HG03108 (cell line): Measurements from ENCODE around the gene PRX.
"Not testable (repeated sequence)": the region's sequence is repeated elsewhere in the genome, so short reads cannot be mapped to it uniquely, and the experiment has no call there.

ENCODE experiments used
- ATAC-seq: cut with Tn5 transposase; IDR thresholded peaks from one replicate; pipeline ENCODE4 v1.9.1; 2021; ENCODE audit warnings: moderate library complexity; ENCODE audit not compliant: unreplicated experiment

PRX gene

DNA sequence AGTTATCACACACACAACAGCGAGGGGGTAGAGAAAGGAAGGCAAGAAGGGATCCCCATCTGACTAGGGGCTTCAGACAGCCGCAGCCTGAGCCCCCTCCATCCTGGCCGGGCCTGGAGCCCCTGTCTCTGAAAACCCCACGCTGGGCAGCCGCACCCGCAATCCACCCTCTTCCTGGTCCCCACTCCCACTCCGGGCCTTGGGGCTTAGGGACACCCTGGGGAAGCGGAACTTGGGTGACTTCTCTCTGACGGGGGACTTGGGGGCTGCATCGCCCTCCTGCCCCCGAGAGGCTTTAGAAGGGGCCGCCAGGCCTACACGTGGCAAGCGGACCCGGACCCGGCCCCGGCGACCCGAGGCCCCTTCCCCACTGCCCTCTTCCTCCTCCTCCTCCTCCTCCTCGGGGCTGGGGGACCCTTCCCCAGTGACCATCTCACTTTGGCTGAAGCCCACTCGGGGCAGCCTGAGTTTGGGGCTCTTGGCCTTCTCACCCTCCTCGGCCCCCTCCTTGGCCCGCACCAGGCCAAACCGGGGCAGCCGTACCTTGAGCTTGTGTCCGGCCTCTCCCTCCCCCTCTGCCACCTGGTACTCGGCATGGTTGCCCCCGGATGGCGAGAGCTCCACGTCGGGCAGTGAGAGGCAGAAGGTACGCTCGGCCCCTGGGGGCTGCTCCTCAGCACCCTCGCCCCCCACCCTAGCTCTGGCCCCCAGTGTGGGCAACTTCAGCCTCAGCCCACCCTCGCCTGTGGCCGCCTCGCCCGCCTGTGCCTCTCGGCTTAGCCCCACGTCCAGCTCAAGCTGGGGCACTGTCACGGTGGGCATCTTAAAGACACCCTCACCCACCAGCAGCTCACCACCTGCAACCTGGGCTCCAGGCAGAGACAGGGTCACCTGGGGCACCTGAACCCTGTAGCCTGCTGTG is 19.0 kb downstream of the PRX start:
- no peak for ATAC-seq

- no peak for ATAC-seq
Measured at GRCh38 chr19:40392894-40393517, 20.2 kb downstream of the PRX start.

DNA sequence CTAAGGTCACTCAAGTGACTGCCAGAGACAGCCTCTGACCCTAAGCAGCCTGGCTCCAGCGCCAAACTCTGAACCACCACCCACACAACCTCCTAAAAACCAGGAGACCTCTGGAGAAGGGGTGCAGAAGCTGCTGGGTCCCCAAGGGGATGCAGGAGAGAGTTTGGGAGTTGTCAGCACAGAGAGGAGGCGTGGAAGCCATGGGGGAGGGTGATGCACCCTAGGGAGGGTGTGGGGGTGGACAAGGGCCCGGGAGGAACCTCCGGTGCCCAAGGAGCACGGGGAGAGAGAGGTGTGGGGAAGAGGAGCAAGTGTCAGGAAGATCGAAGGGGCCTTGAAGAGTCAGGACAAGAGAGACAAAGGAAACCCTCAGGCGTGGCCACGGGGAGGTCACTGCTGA is 21.1 kb downstream of the PRX start:
- ATAC-seq, result no peak

DNA sequence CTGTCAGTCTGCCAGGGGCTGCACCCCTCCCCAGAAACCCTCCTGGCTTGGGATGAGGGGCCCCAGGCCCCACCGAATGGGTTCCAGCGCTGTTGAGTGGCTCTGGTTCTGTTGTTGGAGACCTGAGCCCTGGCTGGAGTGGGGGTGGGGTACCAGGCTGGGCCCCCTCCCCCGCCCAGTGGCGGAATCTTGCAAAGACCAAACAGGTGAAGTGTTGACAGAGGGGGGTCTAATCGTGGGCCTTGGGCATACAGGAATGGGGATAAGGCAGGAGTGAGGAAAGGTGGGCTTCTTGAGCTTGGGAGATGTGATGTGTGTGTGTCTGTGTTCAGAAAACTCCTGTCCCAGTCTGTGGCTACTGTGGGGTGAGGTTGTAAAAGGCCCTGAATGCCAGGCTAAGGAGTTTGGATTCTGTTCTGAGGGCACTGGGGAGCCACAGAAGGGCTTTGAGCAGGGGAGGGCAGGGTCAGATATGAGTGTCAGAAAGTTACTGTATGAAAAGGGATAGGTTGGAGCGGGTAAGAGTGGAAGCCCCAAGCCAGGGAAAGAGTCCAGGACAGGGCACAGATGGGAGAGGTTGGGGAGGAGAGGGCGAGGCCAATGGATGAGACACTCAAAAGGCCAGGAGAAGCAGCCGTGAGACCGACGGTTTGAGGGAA is 23.0 kb downstream of the PRX start, which contains the start of gene HIPK4:
HIPK4 (minus strand) TSS at position 98 of the 659 bp plus-strand sequence. CDS start 279 bp downstream, outside the sequence.
- ATAC-seq, result no peak

DNA sequence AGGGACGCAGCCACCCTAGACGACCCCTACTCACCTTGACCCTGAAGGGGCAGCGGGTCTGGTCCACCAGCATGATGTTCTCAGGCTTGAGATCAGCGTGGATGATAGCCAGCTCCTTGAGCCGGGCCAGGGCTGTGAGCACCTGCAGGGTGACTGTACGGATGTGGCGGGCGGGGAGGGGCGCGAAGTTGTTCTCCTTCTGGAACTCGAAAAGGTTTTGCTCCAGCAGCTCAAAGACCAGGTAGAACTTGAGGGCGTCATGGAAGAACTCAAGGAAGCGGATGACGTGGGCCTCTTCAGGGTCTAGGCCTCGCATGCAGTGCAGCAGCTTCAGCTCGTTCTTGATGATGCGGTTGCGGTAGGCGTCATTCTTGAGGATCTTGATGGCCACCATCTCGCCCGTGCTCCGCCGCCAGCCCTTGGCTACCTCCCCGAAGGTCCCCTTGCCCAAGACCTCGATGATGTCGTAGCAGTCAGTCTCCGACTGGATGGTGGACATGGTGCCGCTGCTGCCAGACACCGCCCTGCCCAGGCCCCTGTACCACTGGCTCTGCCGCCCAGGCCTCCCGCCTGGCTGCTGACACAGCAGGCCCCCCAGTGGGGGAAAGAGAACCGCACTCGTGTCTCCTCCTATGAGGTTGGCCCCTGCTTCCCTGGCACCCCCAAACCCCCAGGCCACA is 23.6 kb downstream of the PRX start:
- ATAC-seq, result no peak

DNA sequence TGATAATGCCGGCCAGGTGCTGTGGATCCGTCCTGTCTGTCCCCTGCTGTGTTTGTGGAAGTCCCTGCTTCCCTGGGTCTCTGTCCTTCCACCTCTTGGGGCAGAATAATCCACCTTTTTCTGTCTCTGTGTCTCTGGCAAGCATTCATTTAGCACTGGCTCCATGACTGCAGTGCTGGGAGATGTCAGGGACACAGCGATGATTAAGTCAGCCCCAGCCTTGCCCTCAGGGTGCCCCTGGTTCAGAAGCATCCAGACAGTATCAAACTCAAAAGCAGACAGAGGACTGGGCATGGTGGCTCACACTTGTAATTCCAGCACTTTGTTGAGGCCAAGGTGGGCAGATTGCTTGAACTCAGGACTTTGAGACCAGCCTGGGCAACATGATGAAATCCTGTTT is 24.7 kb downstream of the PRX start:
- no peak for ATAC-seq

- no peak for ATAC-seq
Measured at GRCh38 chr19:40387155-40387554, 26.0 kb downstream of the PRX start.

DNA sequence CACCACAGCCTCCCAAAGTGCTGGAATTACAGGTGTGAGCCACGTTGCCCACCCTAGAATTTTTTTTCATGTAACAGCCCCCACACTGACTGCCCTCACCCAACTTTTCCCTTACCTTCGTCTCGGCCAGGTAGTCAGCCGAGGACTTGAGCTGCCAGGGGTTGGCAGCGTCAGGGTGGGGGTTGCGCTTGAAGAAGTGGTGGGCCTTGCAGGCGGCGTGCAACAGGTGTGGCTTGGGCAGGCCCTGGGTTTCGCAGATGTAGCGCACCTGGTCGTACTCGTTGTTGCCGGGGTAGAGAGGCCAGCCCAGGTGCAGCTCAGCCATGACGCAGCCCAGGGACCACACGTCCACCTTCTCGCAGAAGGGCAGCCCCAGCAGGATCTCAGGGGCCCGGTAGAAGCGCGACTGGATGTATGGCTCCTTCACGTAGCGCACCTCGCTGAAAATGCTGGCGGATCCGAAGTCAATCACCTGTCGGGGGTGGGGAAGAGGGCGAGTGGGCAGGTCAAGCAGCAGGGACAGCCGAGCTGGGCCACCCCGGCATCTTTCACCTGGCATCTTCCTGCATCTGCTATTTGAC is 29.4 kb downstream of the PRX start:
- ATAC-seq, result no peak

DNA sequence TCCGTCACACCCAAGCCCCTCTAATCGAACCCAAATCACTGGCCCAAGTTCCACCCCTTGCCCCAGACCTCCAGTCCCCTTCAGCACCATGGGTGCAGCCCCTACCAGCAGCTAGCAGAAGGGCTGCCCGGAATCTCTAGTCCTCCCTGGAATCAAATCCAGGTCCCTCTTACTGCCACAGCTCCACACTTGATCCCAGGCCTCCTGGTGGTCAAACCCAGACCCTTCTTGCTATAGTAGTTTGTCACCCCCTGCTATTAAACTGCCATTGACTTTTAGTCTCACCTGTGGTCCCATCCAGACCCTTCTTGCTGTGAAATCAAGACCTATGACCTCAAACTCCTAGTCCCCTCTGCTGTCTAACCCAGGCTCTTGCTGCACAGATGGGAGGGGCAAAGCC is 31.9 kb downstream of the PRX start:
- no peak for ATAC-seq

GRCh38 chr19:40380199-40381037 is 32.8 kb downstream of the PRX start:
- ATAC-seq, result no peak

GRCh38 chr19:40379446-40380198 is 33.6 kb downstream of the PRX start:
- no peak for ATAC-seq

- no peak for ATAC-seq
Measured at GRCh38 chr19:40378509-40378908, 34.7 kb downstream of the PRX start.

- ATAC-seq, result no peak
Measured at GRCh38 chr19:40377876-40378385, 35.2 kb downstream of the PRX start.

- ATAC-seq, result no peak
Measured at GRCh38 chr19:40376286-40376862, 36.8 kb downstream of the PRX start.

- ATAC-seq, result no peak
Measured at GRCh38 chr19:40374084-40374483, 39.1 kb downstream of the PRX start.

- no peak for ATAC-seq
Measured at GRCh38 chr19:40371802-40372122, 41.4 kb downstream of the PRX start.

DNA sequence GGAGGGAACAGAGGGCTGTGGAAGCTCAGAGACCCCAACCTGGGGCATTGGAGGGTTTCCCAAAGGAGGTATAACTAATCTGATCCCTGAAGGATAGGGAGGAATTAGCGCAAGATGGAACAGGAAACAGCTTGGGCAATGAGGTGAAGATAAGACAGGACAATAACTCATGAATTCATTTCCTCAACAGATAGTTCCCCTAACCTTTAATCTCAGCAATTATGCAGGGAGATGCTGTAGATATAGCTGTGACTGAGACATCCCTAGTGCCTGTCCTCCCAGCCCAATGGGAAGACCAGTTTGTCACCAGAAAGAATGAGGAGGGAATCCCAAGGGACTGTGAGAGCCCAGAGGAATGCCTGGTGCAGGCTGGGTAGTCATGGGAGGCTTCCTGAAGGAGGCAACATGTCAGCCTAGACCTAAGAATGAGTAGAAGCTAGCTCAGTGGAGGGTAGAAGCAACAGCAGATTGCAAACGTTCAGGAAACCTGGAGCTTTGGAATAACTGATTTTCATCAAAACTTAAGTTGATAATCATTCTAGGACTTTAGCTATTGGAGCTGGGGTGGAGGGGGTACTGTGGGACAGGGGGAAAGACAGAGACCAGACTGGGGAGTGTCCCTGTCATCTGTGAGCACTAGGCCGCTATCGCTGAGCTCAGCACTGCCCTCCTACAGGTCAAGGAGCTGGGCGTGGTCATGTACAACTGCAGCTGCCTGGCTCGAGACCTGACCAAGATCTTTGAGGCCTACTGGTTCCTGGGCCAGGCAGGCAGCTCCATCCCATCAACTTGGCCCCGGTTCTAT is 42.0 kb downstream of the PRX start:
- ATAC-seq, result no peak

- ATAC-seq, result not testable (repeated sequence)
Measured at GRCh38 chr19:40370253-40370652, 42.9 kb downstream of the PRX start.
